AG09319 (cell line): ENCODE data around the gene RSPO1.

ENCODE experiments used
- DNase-seq: peaks from one replicate; pipeline ENCODE4 v3.0.0-alpha.2; 2010; ENCODE audit warnings: low read depth; ENCODE audit errors: extremely low read depth
- TF ChIP-seq, protein P1 (sequence below): IDR thresholded peaks from 2 replicates; pipeline ENCODE4 v1.5.1; 2011; ENCODE audit warnings: low read depth, mild to moderate bottlenecking, inconsistent platforms, low read length, moderate library complexity

The RSPO1 gene

DNA sequence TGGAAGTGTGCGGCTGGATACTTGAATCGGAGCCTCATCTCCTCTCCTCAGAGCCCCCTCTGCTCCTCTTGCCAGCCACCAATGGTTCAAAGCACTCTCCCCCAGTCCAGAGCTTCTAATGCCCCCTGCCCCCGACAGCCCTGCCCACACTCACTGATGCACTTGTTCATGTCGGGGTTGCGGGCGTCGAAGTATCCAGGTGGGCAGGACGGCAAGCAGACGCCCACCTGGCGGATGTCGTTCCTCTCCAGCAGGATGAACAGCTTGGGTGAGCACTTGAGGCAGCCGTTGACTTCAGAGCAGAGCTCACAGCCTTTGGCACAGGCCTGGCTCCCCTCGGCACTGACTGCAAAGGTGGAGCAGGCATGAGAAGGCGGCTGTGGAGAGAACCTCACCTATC is 18.4 kb downstream of the RSPO1 start:
- TF ChIP-seq, protein P1, sequence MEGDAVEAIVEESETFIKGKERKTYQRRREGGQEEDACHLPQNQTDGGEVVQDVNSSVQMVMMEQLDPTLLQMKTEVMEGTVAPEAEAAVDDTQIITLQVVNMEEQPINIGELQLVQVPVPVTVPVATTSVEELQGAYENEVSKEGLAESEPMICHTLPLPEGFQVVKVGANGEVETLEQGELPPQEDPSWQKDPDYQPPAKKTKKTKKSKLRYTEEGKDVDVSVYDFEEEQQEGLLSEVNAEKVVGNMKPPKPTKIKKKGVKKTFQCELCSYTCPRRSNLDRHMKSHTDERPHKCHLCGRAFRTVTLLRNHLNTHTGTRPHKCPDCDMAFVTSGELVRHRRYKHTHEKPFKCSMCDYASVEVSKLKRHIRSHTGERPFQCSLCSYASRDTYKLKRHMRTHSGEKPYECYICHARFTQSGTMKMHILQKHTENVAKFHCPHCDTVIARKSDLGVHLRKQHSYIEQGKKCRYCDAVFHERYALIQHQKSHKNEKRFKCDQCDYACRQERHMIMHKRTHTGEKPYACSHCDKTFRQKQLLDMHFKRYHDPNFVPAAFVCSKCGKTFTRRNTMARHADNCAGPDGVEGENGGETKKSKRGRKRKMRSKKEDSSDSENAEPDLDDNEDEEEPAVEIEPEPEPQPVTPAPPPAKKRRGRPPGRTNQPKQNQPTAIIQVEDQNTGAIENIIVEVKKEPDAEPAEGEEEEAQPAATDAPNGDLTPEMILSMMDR, result no peak

DNA sequence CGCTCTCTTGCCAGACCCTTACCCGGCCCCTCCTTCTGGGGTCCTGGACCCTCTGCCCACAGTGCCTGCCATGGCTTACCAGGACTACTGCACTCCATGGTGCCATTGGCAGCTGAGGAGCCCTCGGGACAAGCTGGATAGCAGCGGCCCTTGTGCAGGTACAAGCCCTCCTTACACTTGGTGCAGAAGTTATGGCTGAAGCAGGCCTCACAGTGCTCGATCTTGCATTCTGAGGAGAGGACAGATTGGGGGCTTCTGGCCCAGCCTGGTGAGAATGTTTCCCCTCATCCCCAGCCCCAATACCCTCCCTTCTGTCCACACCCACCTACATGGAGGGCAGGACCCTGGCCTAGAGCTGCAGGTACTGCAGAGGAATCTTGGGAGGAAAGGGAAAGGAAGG is 20.6 kb downstream of the RSPO1 start:
- DNase-seq, result no peak
- TF ChIP-seq, protein P1, result no peak

More for the DNA sequence above, 18.4 kb downstream of the RSPO1 start:
- DNase-seq, result no peak

DNA sequence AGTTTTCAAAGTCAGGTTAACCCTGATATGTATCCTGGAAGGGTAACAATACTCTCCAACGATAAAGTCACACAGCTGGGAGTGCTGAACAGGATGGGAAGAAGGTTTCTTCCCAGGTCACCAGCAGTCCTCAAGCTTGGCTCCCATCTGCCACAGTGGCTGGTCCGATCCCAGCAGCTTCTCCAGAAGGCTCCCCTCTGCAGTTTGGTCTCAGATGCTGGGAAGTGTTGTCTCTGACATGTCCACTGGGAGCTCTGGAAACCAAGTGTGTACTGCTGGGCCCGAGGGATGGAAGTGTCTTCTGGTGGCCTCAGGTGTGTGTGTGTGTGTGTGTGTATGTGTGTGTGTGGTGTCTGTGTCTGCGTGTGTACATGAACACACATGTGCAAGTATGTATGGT is 22.5 kb downstream of the RSPO1 start:
- no peak for DNase-seq
- TF ChIP-seq, protein P1, result no peak

- TF ChIP-seq, protein P1, result no peak
- no peak for DNase-seq
Measured at GRCh38 chr1:37609994-37610393, 24.7 kb downstream of the RSPO1 start.

- DNase-seq, result no peak
- TF ChIP-seq, protein P1, result no peak
Measured at GRCh38 chr1:37609002-37609401, 25.7 kb downstream of the RSPO1 start.

GRCh38 chr1:37606481-37607263 is 28.0 kb downstream of the RSPO1 start:
- TF ChIP-seq, protein P1, result no peak
- no peak for DNase-seq

- TF ChIP-seq, protein P1, result no peak
- no peak for DNase-seq
Measured at GRCh38 chr1:37605806-37606474, 28.8 kb downstream of the RSPO1 start.
